Body of pancreas (tissue), 4 donors: ENCODE results near the gene PPIP5K1. TPM values are rescaled to one million over a fixed set of nuclear protein-coding genes. Genes with fewer than 3 reads are reported as not detected.

ENCODE experiments used
- ATAC-seq: fragments of 150-250 bp; one replicate; pipeline ENCODE4 v1.9.1; 2016
- DNase-seq, 4 donors: peaks; one replicate each; pipeline ENCODE4 v3.0.0-alpha.2; 2019
- H3K27ac ChIP-seq, 4 donors: fragments of 200-600 bp; sonication (generic); 1 replicate in 3 of 4; 2 replicates in 1 of 4; pipeline versions ENCODE4 v1.5.1 to v1.6.1; 2016 to 2019; ENCODE audit warnings: mild to moderate bottlenecking in 1 of 4, mixed read lengths in 1 of 4, moderate library complexity in 1 of 4
- H3K27me3 ChIP-seq, 2 donors: fragments of 200-600 bp; sonication (generic); one replicate each; pipeline ENCODE4 v1.6.0; 2016; ENCODE audit warnings: mild to moderate bottlenecking in 1 of 2
- H3K36me3 ChIP-seq, 2 donors: fragments of 200-600 bp; sonication (generic); replicated peaks in 1 of 2; 2 replicates each; pipeline ENCODE4 v1.5.1; 2016; ENCODE audit warnings: low read depth in 2 of 2; ENCODE audit not compliant: insufficient read depth in 1 of 2
- H3K4me1 ChIP-seq: fragments of 200-600 bp; sonication (generic); one replicate; pipeline ENCODE4 v1.6.0; 2016
- H3K4me3 ChIP-seq, 2 donors: fragments of 200-600 bp; sonication (generic); 1 replicate in 1 of 2; 2 replicates in 1 of 2; pipeline ENCODE4 v1.5.1; 2016 to 2019
- H3K9me3 ChIP-seq, 3 donors: fragments of 200-600 bp; sonication (generic); 1 replicate in 2 of 3; 2 replicates in 1 of 3; pipeline ENCODE4 v1.5.1; 2016
- POLR2A ChIP-seq, 3 donors: fragments of 450-650 bp; IDR thresholded peaks; one replicate each; pipeline ENCODE4 v1.6.1; 2016; ENCODE audit warnings: antibody characterized with exemption in 3 of 3, mild to moderate bottlenecking in 2 of 3
- WGBS, 2 donors: methylation state at CpG; one replicate each; pipeline ENCODE4 v1.1.5; 2017; 5-methylcytosine and 5-hydroxymethylcytosine counted together
- intact Hi-C: fragments of 100-400 bp; cut with DNase I; formaldehyde crosslinking; loops from one replicate; pipeline ENCODE4 v1.15.1; 2023
- total RNA-seq, 2 donors: library from RNA; depleted of rRNA; stranded (reverse); fragments of >200 nt; gene quantifications; one replicate each; pipeline ENCODE4 v1.1.0, GENCODE V29; 2016
- TF ChIP-seq, protein P1 (sequence below), 7 experiments: fragments of 450-650 bp in 4 of 7; fragments of 200-600 bp in 3 of 7; sonication (generic) in 3 of 7; IDR thresholded peaks; one replicate each; pipeline ENCODE4 v1.5.1; 2016 to 2019; ENCODE audit warnings: antibody characterized with exemption in 7 of 7

PPIP5K1 gene
- total RNA-seq, 2 donors from 2014 or later: 22.1 to 27.0 TPM

DNA sequence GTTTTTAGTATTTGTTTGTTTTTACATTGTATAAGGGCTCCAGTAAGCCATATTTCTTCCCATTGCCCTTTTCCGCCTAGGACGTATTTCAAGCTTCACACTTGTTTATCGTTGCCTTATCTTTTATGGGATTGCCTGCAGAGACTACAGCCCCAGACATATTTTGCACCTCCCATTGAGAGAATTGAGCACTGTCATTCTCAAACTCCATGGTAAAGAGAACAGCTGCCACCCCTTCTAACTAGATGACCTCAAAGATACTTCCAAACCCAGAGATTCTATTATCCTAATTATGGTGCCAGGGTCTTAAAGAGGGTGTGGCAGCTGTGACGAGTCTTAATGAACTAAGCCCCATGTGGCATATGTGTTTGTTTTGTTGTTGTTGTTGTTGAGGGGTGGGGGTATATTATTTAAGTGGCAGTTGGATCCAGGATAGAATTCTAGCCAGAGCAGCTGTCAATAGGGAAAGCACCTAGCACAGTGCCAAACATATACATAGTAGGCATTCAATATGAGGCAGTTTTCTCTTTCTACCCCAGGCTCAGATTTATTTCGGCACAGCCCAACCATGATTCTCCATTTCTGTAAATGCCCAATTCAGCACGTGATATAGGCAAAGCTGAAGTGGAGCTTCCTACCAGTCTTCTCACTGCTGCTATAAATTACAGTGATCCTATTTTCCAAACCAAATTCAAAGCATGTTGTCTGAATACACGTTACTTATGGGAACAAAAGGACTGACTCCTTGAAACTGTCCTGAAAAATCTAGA is 96.1 kb downstream of the PPIP5K1 start:
- H3K9me3 ChIP-seq: no peaks in the 10 kb centered on the region
- DNase-seq: no peak
- intact Hi-C loops: no loop called here
- H3K27ac ChIP-seq: peak overlapping the region in 3 of 4 donors; percentile 69 to 84 (median 82)
- no peak for ATAC-seq
- no peak overlapping the region for H3K4me3 ChIP-seq
- 56 to 64% methylated on average over 7 of the region's 7 CpGs for WGBS, 2 donors
- peaks cover 13% of the 10 kb centered on the region for H3K4me1 ChIP-seq
- TF ChIP-seq, protein P1, sequence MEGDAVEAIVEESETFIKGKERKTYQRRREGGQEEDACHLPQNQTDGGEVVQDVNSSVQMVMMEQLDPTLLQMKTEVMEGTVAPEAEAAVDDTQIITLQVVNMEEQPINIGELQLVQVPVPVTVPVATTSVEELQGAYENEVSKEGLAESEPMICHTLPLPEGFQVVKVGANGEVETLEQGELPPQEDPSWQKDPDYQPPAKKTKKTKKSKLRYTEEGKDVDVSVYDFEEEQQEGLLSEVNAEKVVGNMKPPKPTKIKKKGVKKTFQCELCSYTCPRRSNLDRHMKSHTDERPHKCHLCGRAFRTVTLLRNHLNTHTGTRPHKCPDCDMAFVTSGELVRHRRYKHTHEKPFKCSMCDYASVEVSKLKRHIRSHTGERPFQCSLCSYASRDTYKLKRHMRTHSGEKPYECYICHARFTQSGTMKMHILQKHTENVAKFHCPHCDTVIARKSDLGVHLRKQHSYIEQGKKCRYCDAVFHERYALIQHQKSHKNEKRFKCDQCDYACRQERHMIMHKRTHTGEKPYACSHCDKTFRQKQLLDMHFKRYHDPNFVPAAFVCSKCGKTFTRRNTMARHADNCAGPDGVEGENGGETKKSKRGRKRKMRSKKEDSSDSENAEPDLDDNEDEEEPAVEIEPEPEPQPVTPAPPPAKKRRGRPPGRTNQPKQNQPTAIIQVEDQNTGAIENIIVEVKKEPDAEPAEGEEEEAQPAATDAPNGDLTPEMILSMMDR (IDR thresholded peaks at IDR 0.05): no peak
- no peak for TF ChIP-seq POLR2A (IDR thresholded peaks at IDR 0.05)
- no peaks in the 10 kb centered on the region for H3K36me3 ChIP-seq
- H3K27me3 ChIP-seq: no peaks in the 10 kb centered on the region

DNA sequence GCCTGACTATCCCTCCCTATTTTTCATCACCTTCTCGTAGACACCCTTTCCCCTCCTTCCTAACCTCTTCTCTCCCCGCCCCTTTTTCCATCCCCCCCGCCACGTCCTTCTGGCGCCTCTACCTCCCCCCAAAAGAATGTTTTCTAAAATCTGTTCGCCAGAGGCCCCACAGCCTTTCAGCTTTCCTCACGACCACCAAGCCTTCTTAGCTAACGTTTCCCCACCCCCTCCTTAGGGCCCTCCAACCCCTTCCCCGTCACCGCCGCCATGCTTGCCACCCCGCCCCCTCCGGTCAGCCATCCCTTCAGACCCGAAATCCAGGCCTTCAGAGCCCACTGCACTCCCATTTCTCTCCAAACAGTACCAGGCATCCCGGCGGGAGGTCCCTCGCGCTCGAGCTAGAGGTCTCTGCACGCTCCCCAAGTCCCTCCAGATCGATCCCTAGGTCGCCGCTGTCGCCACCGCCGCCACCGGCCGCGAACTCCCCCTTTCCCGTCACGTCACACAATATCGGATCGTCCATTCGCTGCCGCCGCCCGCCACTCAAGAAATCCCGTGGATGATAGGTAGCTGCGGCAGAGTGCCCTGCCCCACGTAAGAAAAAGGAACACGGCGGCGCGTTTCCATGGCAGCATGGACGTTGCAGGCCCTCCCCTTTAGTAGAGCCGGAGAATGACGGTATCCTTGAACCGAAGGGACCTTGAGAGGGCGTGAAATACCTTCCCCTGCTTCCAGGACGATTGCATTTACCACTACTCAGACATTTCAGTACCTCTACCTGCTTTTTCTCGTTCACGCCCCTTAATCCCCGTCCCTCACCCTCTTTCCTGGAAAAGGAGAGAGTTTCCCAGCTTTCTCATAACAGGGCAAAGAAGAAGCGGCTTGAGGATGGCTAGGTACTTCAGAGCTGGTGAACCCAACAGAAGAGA is 97.1 kb downstream of the PPIP5K1 start, which contains the start of gene TP53BP1:
Gene TP53BP1, minus strand, starts transcription at position 484 of the 929 bp plus-strand sequence. Its CDS starts 113 bp downstream, at position 371.
- Histone ChIP-seq H3K4me1 (peaks cover 13% of the 10 kb centered on the region), H3K27ac (peak within 1 kb of the TSS; percentile 46 to 84 (median 76)), H3K27me3 (no peaks in the 10 kb centered on the region), H3K9me3 (no peaks in the 10 kb centered on the region), H3K36me3 (no peaks in the 10 kb centered on the region), H3K4me3 (peak within 1 kb of the TSS; percentile 69 to 92)
- DNase-seq: peak; percentile 96 to 98 (median 97)
- peak; percentile 99 for ATAC-seq
- 0 to 1% methylated on average over 40 to 54 of the region's 54 CpGs for WGBS, 2 donors
- intact Hi-C loops: no loop called here
- peak in 2 of 3 donors; percentile 51 to 73 for TF ChIP-seq POLR2A (IDR thresholded peaks at IDR 0.05)
- TF ChIP-seq, protein P1 (IDR thresholded peaks at IDR 0.05): peak in 1 of 7 experiments; percentile 12

DNA sequence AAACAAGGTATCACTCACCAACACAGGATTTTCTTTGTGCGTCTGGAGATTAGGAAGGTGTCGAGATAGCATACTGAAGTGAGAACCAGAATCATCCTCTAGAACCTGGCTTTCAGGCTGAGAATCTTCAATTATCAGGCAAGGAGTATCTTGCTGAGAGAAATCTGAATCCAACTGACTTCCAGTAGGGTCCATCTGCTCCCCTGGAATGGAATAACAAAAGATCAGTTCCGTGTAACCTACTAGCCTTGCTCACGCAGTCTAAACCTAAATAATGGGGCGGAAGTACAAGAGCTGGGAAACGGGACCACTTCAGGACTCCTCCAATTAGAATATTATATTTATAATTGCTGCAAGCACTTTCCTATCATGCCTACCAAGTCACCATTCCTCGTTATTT is 97.7 kb downstream of the PPIP5K1 start:
- Histone ChIP-seq H3K9me3 (no peaks in the 10 kb centered on the region), H3K27ac (peak overlapping the region in 3 of 4 donors; percentile 46 to 84 (median 69)), H3K27me3 (no peaks in the 10 kb centered on the region), H3K4me3 (peak overlapping the region; percentile 69 to 92), H3K36me3 (no peaks in the 10 kb centered on the region), H3K4me1 (peaks cover 13% of the 10 kb centered on the region)
- intact Hi-C loops: no loop called here
- 5 to 6% methylated on average over 7 of the region's 7 CpGs for WGBS, 2 donors
- TF ChIP-seq, protein P1 (IDR thresholded peaks at IDR 0.05): no peak
- no peak for TF ChIP-seq POLR2A (IDR thresholded peaks at IDR 0.05)
- ATAC-seq: no peak
- no peak for DNase-seq

DNA sequence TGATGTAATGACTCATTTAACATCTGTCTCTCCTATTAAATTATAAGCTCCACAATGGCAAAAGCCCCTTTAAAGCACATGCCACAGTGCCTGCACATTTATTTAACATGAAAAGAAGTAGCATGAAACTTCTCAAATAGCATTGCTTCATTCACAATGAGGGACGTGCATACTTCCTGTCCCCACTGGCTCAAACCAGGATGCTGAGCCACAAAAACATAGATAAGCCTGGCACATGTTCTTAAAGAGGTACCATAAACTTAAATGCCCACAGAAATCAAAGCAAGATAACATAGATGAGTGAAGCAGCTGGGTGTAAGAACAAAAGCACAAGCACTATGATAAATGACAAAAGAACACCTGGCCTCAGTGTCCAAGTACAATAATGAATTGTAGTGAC is 100.8 kb downstream of the PPIP5K1 start:
- Histone ChIP-seq H3K4me3 (no peak overlapping the region), H3K36me3 (no peaks in the 10 kb centered on the region), H3K27ac (no peak overlapping the region), H3K27me3 (no peaks in the 10 kb centered on the region), H3K4me1 (peaks cover 13% of the 10 kb centered on the region), H3K9me3 (no peaks in the 10 kb centered on the region)
- intact Hi-C loops: no loop called here
- WGBS, 2 donors: 0 to 21% methylated on average over 1 of the region's 1 CpG
- no peak for DNase-seq
- no peak for ATAC-seq
- TF ChIP-seq, protein P1 (IDR thresholded peaks at IDR 0.05): no peak
- TF ChIP-seq POLR2A (IDR thresholded peaks at IDR 0.05): no peak
